HG03097 (cell line): Measurements from ENCODE around the gene LRPPRC.

Experiments used
- ATAC-seq: cut with Tn5 transposase; IDR thresholded peaks from one replicate; pipeline ENCODE4 v1.9.1; 2021; ENCODE audit not compliant: unreplicated experiment, low FRiP score

The LRPPRC gene

DNA sequence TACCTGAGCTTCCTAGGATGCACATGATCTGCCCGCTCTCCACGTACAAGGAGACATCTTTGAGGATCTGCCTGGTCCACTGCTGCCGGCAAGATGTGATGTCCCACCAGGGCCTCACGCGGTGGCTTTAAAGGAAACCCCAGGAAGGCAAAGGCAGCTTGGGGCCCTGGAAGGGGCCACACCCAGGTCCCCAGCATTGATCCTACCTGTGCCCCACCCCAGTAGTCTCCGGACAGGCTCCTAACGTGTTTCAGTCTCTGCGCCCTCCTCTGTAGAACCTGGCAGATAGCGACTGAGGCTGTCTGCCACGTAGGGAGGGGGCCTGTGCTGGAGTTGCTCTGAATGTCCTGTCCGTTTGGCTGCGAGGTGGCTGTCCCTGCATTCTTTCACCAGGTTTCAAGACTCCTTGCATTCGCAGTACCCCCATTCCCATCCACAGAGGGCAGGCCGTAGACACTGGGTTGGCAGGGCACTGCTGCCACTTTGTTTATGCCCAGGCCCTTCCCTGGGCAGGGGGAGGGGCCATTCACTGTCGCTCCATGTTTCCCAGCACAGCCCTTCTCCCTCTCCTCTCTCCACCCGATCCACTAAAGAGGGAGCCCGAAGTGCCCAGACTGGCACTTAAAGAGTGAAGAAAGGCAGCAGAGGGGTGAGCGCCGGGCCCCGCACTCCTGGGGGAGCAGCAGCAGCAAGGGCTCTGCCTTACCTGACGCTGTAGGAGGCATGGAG, 157.8 kb downstream of the LRPPRC start:
- ATAC-seq, result no peak

DNA sequence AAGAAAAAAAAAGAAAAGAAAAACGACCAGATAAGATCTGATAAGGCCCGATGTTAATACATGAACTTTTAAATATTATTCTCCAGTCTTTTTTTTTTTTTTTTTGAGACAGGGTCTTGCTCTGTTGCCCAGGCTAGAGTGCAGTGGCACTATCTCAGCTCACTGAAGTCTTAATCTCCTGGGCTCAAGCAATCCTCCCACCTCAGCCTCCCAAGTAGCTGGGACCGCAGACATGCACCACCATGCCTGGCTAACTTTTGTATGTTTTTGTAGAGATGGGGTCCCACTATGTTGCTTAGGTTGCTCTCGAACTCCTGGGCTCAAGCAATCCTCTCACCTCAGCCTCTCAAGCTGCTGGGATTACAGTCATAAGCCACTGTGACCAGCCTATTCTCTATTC, 158.8 kb downstream of the LRPPRC start:
- no peak for ATAC-seq
